GM12878 (cell line): Measurements from ENCODE around the gene RERE. TPM values are rescaled to one million over a fixed set of nuclear protein-coding genes. Genes with fewer than 3 reads are reported as not detected.

Experiments
- ATAC-seq: fragments of 200-7000 bp; cut with Tn5 transposase; 3 replicates; pipeline ENCODE4 v1.9.1; 2020; ENCODE audit warnings: mild to moderate bottlenecking, moderate library complexity
- BruUV-seq: library from RNA; stranded (reverse); fragments of 400-500 nt; replicated peaks from 2 replicates; lab custom pipeline; 2021; lab: Mats Ljungman, UMichigan
- CTCF ChIA-PET: fragments of 300-600 bp; sonication (Branson Sonifier 250); formaldehyde crosslinking; extraction: SDS; loops from one replicate; lab custom pipeline; 2021; ENCODE audit warnings: inconsistent platforms; lab: Yijun Ruan, JAX
- POLR2A ChIA-PET: fragments of 350-600 bp; formaldehyde crosslinking; extraction: SDS; loops from one replicate; lab custom pipeline; 2021; ENCODE audit warnings: inconsistent platforms; lab: Charles Lee
- RAD21 ChIA-PET: fragments of 300-600 bp; sonication (Branson Sonifier 250); formaldehyde crosslinking; loops from one replicate; lab custom pipeline; 2023; ENCODE audit warnings: antibody characterized with exemption; ENCODE audit not compliant: unreplicated experiment; lab: Charles Lee
- SMC1A ChIA-PET: fragments of 300-600 bp; sonication (Branson Sonifier 250); formaldehyde crosslinking; loops from one replicate; lab custom pipeline; 2023; ENCODE audit not compliant: unreplicated experiment, uncharacterized antibody; lab: Charles Lee
- DNase-seq: peaks from one replicate; pipeline ENCODE4 v3.0.0-alpha.2; 2011; ENCODE audit warnings: low read depth, low spot score
- FAIRE-seq: peaks from 3 replicates; lab custom pipeline; 2011; peaks lifted over from hg19 to GRCh38; lab: Jason Lieb, UNC
- H2AFZ ChIP-seq: 2 replicates; pipeline ENCODE4 v1.6.0; 2011; ENCODE audit warnings: low read depth, low read length, control low read depth; ENCODE audit not compliant: control insufficient read depth
- H3K27ac ChIP-seq: 2 replicates; pipeline ENCODE4 v1.5.1; 2011; ENCODE audit warnings: control low read depth; ENCODE audit not compliant: control insufficient read depth, insufficient read depth
- H3K27me3 ChIP-seq, 2 experiments: replicated peaks in 1 of 2; 2 replicates each; pipeline versions ENCODE4 v1.6.0 to v1.6.1; 2011; ENCODE audit warnings: low read length in 1 of 2; ENCODE audit not compliant: control insufficient read depth in 2 of 2, insufficient read depth in 2 of 2
- H3K36me3 ChIP-seq, 2 experiments: 2 replicates each; pipeline ENCODE4 v1.5.1; 2011; ENCODE audit warnings: low read length in 1 of 2; ENCODE audit not compliant: control insufficient read depth in 2 of 2, insufficient read depth in 2 of 2
- H3K4me1 ChIP-seq: 2 replicates; pipeline ENCODE4 v1.6.1; 2011; ENCODE audit warnings: mild to moderate bottlenecking, low read length, moderate library complexity, mixed read lengths; ENCODE audit not compliant: control insufficient read depth, insufficient read depth
- H3K4me2 ChIP-seq: 2 replicates; pipeline ENCODE4 v1.6.0; 2011; ENCODE audit warnings: control low read depth; ENCODE audit not compliant: control insufficient read depth, insufficient read depth
- H3K4me3 ChIP-seq: fragments of 200-600 bp; sonication (generic); 2 replicates; pipeline ENCODE4 v1.5.1; 2016
- H3K79me2 ChIP-seq: 2 replicates; pipeline ENCODE4 v1.6.0; 2011; ENCODE audit warnings: low read length; ENCODE audit not compliant: control insufficient read depth, insufficient read depth
- H3K9ac ChIP-seq: 2 replicates; pipeline ENCODE4 v1.8.0; 2011; ENCODE audit warnings: low read length, control low read depth, mixed read lengths; ENCODE audit not compliant: control insufficient read depth, insufficient read depth
- H3K9me3 ChIP-seq: replicated peaks from 3 replicates; pipeline ENCODE4 v1.5.1; 2011; ENCODE audit warnings: mild to moderate bottlenecking, low read length; ENCODE audit not compliant: control insufficient read depth, insufficient read depth
- H4K20me1 ChIP-seq: 2 replicates; pipeline ENCODE4 v1.6.0; 2011; ENCODE audit not compliant: control insufficient read depth, insufficient read depth
- HDAC6 ChIP-seq: fragments of 200-600 bp; sonication (generic); IDR thresholded peaks from one replicate; pipeline ENCODE4 v1.8.0; 2017; ENCODE audit warnings: antibody characterized with exemption; ENCODE audit not compliant: unreplicated experiment
- NR2C1 ChIP-seq: fragments of 450-650 bp; IDR thresholded peaks from 2 replicates; pipeline ENCODE4 v1.6.1; 2017; ENCODE audit warnings: antibody characterized with exemption, mild to moderate bottlenecking, moderate library complexity
- PAX5 ChIP-seq: IDR thresholded peaks from 2 replicates; pipeline ENCODE4 v1.6.1; 2011; ENCODE audit warnings: low read depth, low read length, borderline replicate concordance
- RAD21 ChIP-seq: IDR thresholded peaks from 2 replicates; pipeline ENCODE4 v1.6.1; 2011; ENCODE audit warnings: mild to moderate bottlenecking, low read depth, low read length, moderate library complexity; ENCODE audit not compliant: insufficient read depth
- REST ChIP-seq: IDR thresholded peaks from 2 replicates; pipeline ENCODE4 v1.6.1; 2012; ENCODE audit warnings: mild to moderate bottlenecking, low read depth, low read length
- SIN3A ChIP-seq: IDR thresholded peaks from 2 replicates; pipeline ENCODE4 v1.6.1; 2012; ENCODE audit warnings: low read depth, low read length, improper control_type of control experiment
- TCF7 ChIP-seq: IDR thresholded peaks from 2 replicates; pipeline ENCODE4 v1.6.1; 2014; ENCODE audit warnings: antibody characterized with exemption, borderline replicate concordance
- ZNF207 ChIP-seq: fragments of 450-650 bp; IDR thresholded peaks from 2 replicates; pipeline ENCODE4 v1.6.1; 2014; ENCODE audit warnings: antibody characterized with exemption, mild to moderate bottlenecking, borderline replicate concordance
- WGBS: methylation state at CpG from one replicate; pipeline ENCODE4 v1.1.6; 2016; ENCODE audit warnings: low lambda C conversion rate; ENCODE audit not compliant: insufficient replicate concordance, insufficient coverage; ENCODE audit errors: missing lambda C conversion rate; 5-methylcytosine and 5-hydroxymethylcytosine counted together
- in situ Hi-C: fragments of 300-500 bp; cut with MboI; formaldehyde crosslinking; loops from 9 replicates; pipeline ENCODE4 v1.14.3; 2018; ENCODE audit warnings: mixed read lengths
- intact Hi-C: fragments of 100-400 bp; cut with micrococcal nuclease; formaldehyde crosslinking; loops from one replicate; pipeline ENCODE4 v1.14.2; 2022; ENCODE audit not compliant: unreplicated experiment
- polyA plus RNA-seq, 11 experiments: library from polyadenylated mRNA; depleted of rRNA in 4 of 11; unstranded in 6 of 11; stranded (reverse) in 5 of 11; fragments of >200 nt; fragmentation: Nextera tagmentation in 4 of 11; fragmentation: Illumina TruSeq in 1 of 11; extraction: Ambion mirVana in 4 of 11; extraction: Trizol in 1 of 11; gene quantifications; 1 replicate in 1 of 11; 2 replicates in 10 of 11; pipeline versions ENCODE4 v1.2.1 to v1.2.3, GENCODE V29; 2011 to 2016; ENCODE audit warnings: inconsistent platforms in 2 of 11, missing spikeins in 2 of 11, low read depth in 1 of 11
- total RNA-seq, 4 experiments: library from RNA; depleted of rRNA in 3 of 4; stranded (reverse); fragments of >200 nt in 3 of 4; fragmentation: Illumina TruSeq in 1 of 4; extraction: Trizol in 1 of 4; gene quantifications; 2 replicates each; pipeline versions ENCODE4 v1.2.1 to v1.2.3, GENCODE V29; 2013 to 2021

Gene RERE
- total and polyA plus RNA-seq, 10 of the 15 experiments (the other 5 are each of a cell fraction or from before 2014, with no cell fraction given), result 5.2 to 60.5 (median 20.2) TPM

DNA sequence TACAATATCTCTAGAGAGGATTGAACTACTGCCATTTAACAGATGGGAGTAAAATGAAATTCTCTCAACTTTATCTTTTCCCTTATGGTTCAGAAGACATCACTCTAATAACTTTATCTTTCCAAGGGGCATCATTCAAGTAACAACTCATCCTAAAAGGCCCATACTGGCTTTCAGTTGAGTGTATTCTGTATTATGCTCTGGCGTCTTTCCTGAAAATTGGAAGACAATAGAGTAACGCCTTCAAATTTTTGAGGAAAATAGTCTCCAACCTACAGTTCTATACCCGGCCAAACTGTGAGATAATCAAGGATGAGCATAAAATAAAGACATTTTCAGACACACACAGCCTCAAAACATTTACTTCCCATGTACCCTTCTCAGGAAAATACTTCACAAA, 103.3 kb downstream of the RERE start:
- Histone ChIP-seq H3K27me3 (no peaks in the 10 kb centered on the region), H2AFZ (no peak overlapping the region), H3K4me3 (no peak overlapping the region), H3K9ac (no peak overlapping the region), H3K4me1 (peaks cover 8% of the 10 kb centered on the region), H3K27ac (no peak overlapping the region; the same call in 1 of the 2 replicates), H3K9me3 (no peaks in the 10 kb centered on the region), H3K36me3 (no peaks in the 10 kb centered on the region), H3K79me2 (peaks cover 13% of the 10 kb centered on the region), H4K20me1 (no peaks in the 10 kb centered on the region), H3K4me2 (no peak overlapping the region)
- POLR2A ChIA-PET, result interaction anchor here (0.5 to 1.8 kb wide), 3 partner anchors 13 to 65 kb away, joined by 3 to 6 read pairs (median 3); no protein-coding TSS in a partner anchor
- in situ Hi-C loops, result no loop called here
- RAD21 ChIA-PET, result interaction anchor here (0.8 to 1.5 kb wide), 3 partner anchors 13 to 135 kb away, joined by 3 to 4 read pairs (median 3); no protein-coding TSS in a partner anchor
- CTCF ChIA-PET, result interaction anchor here (0.7 to 3.4 kb wide), 7 partner anchors 10 to 275 kb away, joined by 3 to 16 read pairs (median 5); no protein-coding TSS in a partner anchor
- WGBS, result 78% methylated on average over 3 of the region's 3 CpGs
- SMC1A ChIA-PET, result interaction anchor here (0.7 to 4.5 kb wide), 9 partner anchors 9 to 153 kb away, joined by 3 to 19 read pairs (median 5); no protein-coding TSS in a partner anchor
- DNase-seq (no peak), FAIRE-seq (no peak), ATAC-seq (no peak)
- no TSS peak for BruUV-seq
- intact Hi-C loops, result no loop called here
- TF ChIP-seq ZNF207 (no peak), NR2C1 (no peak), TCF7 (no peak), HDAC6 (no peak), SIN3A (no peak), PAX5 (no peak), RAD21 (no peak), REST (no peak)
